Lower lobe of right lung (tissue), 2 donors: Measurements from ENCODE around the gene UPP2. TPM values are rescaled to one million over a fixed set of nuclear protein-coding genes. Genes with fewer than 3 reads are reported as not detected.

Source experiments
- ATAC-seq, 2 donors: fragments of 200-7000 bp; cut with Tn5 transposase; one replicate each; pipeline ENCODE4 v1.9.1; 2020 to 2022; ENCODE audit warnings: mild to moderate bottlenecking in 2 of 2, moderate library complexity in 2 of 2
- DNase-seq: peaks from one replicate; pipeline ENCODE4 v3.0.0-alpha.2; 2020
- H3K27ac ChIP-seq: fragments of 200-600 bp; one replicate; pipeline ENCODE4 v1.8.0; 2022
- H3K27me3 ChIP-seq: fragments of 200-600 bp; one replicate; pipeline ENCODE4 v1.8.0; 2022; ENCODE audit warnings: low read depth
- H3K36me3 ChIP-seq: fragments of 200-600 bp; one replicate; pipeline ENCODE4 v1.8.0; 2022; ENCODE audit warnings: mild to moderate bottlenecking
- H3K4me1 ChIP-seq: fragments of 200-600 bp; one replicate; pipeline ENCODE4 v1.8.0; 2022
- H3K4me3 ChIP-seq: fragments of 200-600 bp; one replicate; pipeline ENCODE4 v1.8.0; 2022; ENCODE audit warnings: mild to moderate bottlenecking
- H3K9me3 ChIP-seq: fragments of 200-600 bp; one replicate; pipeline ENCODE4 v1.8.0; 2022
- CTCF ChIP-seq: fragments of 200-600 bp; IDR thresholded peaks from one replicate; pipeline ENCODE4 v1.8.0; 2022; ENCODE audit warnings: antibody characterized with exemption, mild to moderate bottlenecking
- intact Hi-C: fragments of 100-400 bp; cut with DNase I; formaldehyde crosslinking; loops from one replicate; pipeline ENCODE4 v1.11.0; 2022
- long read RNA-seq: library from polyadenylated mRNA; unstranded; transcript quantifications from one replicate; pipeline ENCODE4 v2.0.0, GENCODE V29; 2021
- total RNA-seq: library from RNA; stranded (reverse); fragmentation: NEBNext Ultra II Directional; extraction: Animal tissue kit (Norgen Biotek cat#: 25700); gene quantifications from one replicate; pipeline ENCODE4 v1.2.1, GENCODE V29; 2021
- donor health status: DM: no; HTN: yes; CAD: no; lungs with severe emphysema.

Gene UPP2
- total RNA-seq = not detected
- long read RNA-seq, partial matches to known transcripts = 0 of 2 reads
- long read RNA-seq, other reads (novel, unspliced or antisense) = 2 of 2 reads

GRCh38 chr2:158101384-158101926, at the start of gene UPP2:
TSS of gene UPP2 (plus strand) at chr2:158101876. CDS start at chr2:158102064, 188 bp downstream.
- no peaks in the 10 kb centered on the region for H3K9me3 ChIP-seq
- ATAC-seq = no peak
- H3K27ac ChIP-seq = no peak within 1 kb of the TSS
- intact Hi-C loops = no loop called here
- no peaks in the 10 kb centered on the region for H3K36me3 ChIP-seq
- H3K27me3 ChIP-seq = no peaks in the 10 kb centered on the region
- no peak for TF ChIP-seq CTCF
- H3K4me1 ChIP-seq = no peaks in the 10 kb centered on the region
- H3K4me3 ChIP-seq = no peak within 1 kb of the TSS
- DNase-seq = no peak

GRCh38 chr2:158052761-158053160, 48.9 kb upstream of the UPP2 start:
- TF ChIP-seq CTCF = no peak
- intact Hi-C loops = no loop called here
- Histone ChIP-seq H3K4me1 (no peaks in the 10 kb centered on the region), H3K27me3 (no peaks in the 10 kb centered on the region), H3K27ac (no peak overlapping the region), H3K9me3 (no peaks in the 10 kb centered on the region), H3K36me3 (no peaks in the 10 kb centered on the region), H3K4me3 (no peak overlapping the region)
- no peak for ATAC-seq
- DNase-seq = no peak

GRCh38 chr2:158056875-158057274, 44.8 kb upstream of the UPP2 start:
- no peaks in the 10 kb centered on the region for H3K9me3 ChIP-seq
- H3K4me3 ChIP-seq = no peak overlapping the region
- H3K27ac ChIP-seq = no peak overlapping the region
- ATAC-seq (no peak), DNase-seq (no peak)
- no peaks in the 10 kb centered on the region for H3K4me1 ChIP-seq
- intact Hi-C loops = no loop called here
- H3K27me3 ChIP-seq = no peaks in the 10 kb centered on the region
- no peaks in the 10 kb centered on the region for H3K36me3 ChIP-seq
- TF ChIP-seq CTCF = no peak

GRCh38 chr2:158060160-158060834, 41.4 kb upstream of the UPP2 start:
- Histone ChIP-seq H3K36me3 (no peaks in the 10 kb centered on the region), H3K4me1 (no peaks in the 10 kb centered on the region), H3K27me3 (no peaks in the 10 kb centered on the region), H3K9me3 (peaks cover 3% of the 10 kb centered on the region), H3K4me3 (no peak overlapping the region), H3K27ac (no peak overlapping the region)
- no peak for ATAC-seq
- no peak for DNase-seq
- TF ChIP-seq CTCF = no peak
- intact Hi-C loops = no loop called here

GRCh38 chr2:158060835-158061435, 40.7 kb upstream of the UPP2 start:
- TF ChIP-seq CTCF = no peak
- Histone ChIP-seq H3K9me3 (peaks cover 3% of the 10 kb centered on the region), H3K27ac (no peak overlapping the region), H3K36me3 (no peaks in the 10 kb centered on the region), H3K4me3 (no peak overlapping the region), H3K4me1 (no peaks in the 10 kb centered on the region), H3K27me3 (no peaks in the 10 kb centered on the region)
- intact Hi-C loops = no loop called here
- no peak for ATAC-seq
- no peak for DNase-seq
